ENCODE data around the gene CYP2W1. TPM values are rescaled to one million over a fixed set of nuclear protein-coding genes. Genes with fewer than 3 reads are reported as not detected.
"Not testable (repeated sequence)": the region's sequence is repeated elsewhere in the genome, so short reads cannot be mapped to it uniquely, and the experiment has no call there.

The CYP2W1 gene
- total RNA-seq, 1 donor from 2014 or later, result not detected

GRCh38 chr7:1029637-1030443 lies 46.9 kb downstream of the CYP2W1 start:
- Histone ChIP-seq H3K4me1 (ENCODE audit: control insufficient read depth in 3 of 3, insufficient read depth in 3 of 3, low read length in 3 of 3) (peaks cover 18 to 34% (median 29%) of the 10 kb centered on the region in 3 donors), H3K27me3 (ENCODE audit: control insufficient read depth in 3 of 3, insufficient read depth in 3 of 3, low read length in 3 of 3) (no peaks in the 10 kb centered on the region), H3K36me3 (ENCODE audit: control insufficient read depth in 3 of 3, insufficient read depth in 3 of 3, low read length in 3 of 3) (peaks cover 3 to 10% (median 7%) of the 10 kb centered on the region in 3 donors), H3K9ac (ENCODE audit: low read depth in 1 of 3, low read length in 3 of 3) (peak overlapping the region in 2 of 3 donors; percentile 34 to 84), H3K27ac (ENCODE audit: low read depth, low read length) (peak overlapping the region; percentile 89), H3K9me3 (ENCODE audit: control insufficient read depth in 3 of 3, low read length in 3 of 3) (no peaks in the 10 kb centered on the region), H3K4me3 (ENCODE audit: low read length in 3 of 3) (peak overlapping the region in 1 of 3 donors; percentile 68)

- Histone ChIP-seq H3K36me3 (ENCODE audit: control insufficient read depth in 3 of 3, insufficient read depth in 3 of 3, low read length in 3 of 3) (peaks cover 3 to 7% (median 6%) of the 10 kb centered on the region in 3 donors), H3K27me3 (ENCODE audit: control insufficient read depth in 3 of 3, insufficient read depth in 3 of 3, low read length in 3 of 3) (no peaks in the 10 kb centered on the region), H3K27ac (ENCODE audit: low read depth, low read length) (no peak overlapping the region), H3K9me3 (ENCODE audit: control insufficient read depth in 3 of 3, low read length in 3 of 3) (no peaks in the 10 kb centered on the region), H3K4me3 (ENCODE audit: low read length in 3 of 3) (no peak overlapping the region), H3K4me1 (ENCODE audit: control insufficient read depth in 3 of 3, insufficient read depth in 3 of 3, low read length in 3 of 3) (peaks cover 18 to 27% (median 23%) of the 10 kb centered on the region in 3 donors), H3K9ac (ENCODE audit: low read depth in 1 of 3, low read length in 3 of 3) (no peak overlapping the region)
Measured at GRCh38 chr7:1030444-1031070, 47.6 kb downstream of the CYP2W1 start.

- Histone ChIP-seq H3K4me3 (ENCODE audit: low read length in 3 of 3) (no peak overlapping the region), H3K36me3 (ENCODE audit: control insufficient read depth in 3 of 3, insufficient read depth in 3 of 3, low read length in 3 of 3) (no peaks in the 10 kb centered on the region), H3K27ac (ENCODE audit: low read depth, low read length) (no peak overlapping the region), H3K27me3 (ENCODE audit: control insufficient read depth in 3 of 3, insufficient read depth in 3 of 3, low read length in 3 of 3) (peaks cover 0 to 4% (median 0%) of the 10 kb centered on the region in 3 donors), H3K9ac (ENCODE audit: low read depth in 1 of 3, low read length in 3 of 3) (no peak overlapping the region), H3K4me1 (ENCODE audit: control insufficient read depth in 3 of 3, insufficient read depth in 3 of 3, low read length in 3 of 3) (peaks cover 15 to 23% (median 19%) of the 10 kb centered on the region in 3 donors), H3K9me3 (ENCODE audit: control insufficient read depth in 3 of 3, low read length in 3 of 3) (no peaks in the 10 kb centered on the region)
Measured at GRCh38 chr7:1031716-1032455, 48.9 kb downstream of the CYP2W1 start.

- Histone ChIP-seq H3K27ac (ENCODE audit: low read depth, low read length) (no peak overlapping the region), H3K4me3 (ENCODE audit: low read length in 3 of 3) (no peak overlapping the region), H3K27me3 (ENCODE audit: control insufficient read depth in 3 of 3, insufficient read depth in 3 of 3, low read length in 3 of 3) (peaks cover 0 to 4% (median 0%) of the 10 kb centered on the region in 3 donors), H3K9ac (ENCODE audit: low read depth in 1 of 3, low read length in 3 of 3) (no peak overlapping the region), H3K4me1 (ENCODE audit: control insufficient read depth in 3 of 3, insufficient read depth in 3 of 3, low read length in 3 of 3) (peaks cover 8 to 16% (median 12%) of the 10 kb centered on the region in 3 donors), H3K9me3 (ENCODE audit: control insufficient read depth in 3 of 3, low read length in 3 of 3) (no peaks in the 10 kb centered on the region), H3K36me3 (ENCODE audit: control insufficient read depth in 3 of 3, insufficient read depth in 3 of 3, low read length in 3 of 3) (no peaks in the 10 kb centered on the region)
Measured at GRCh38 chr7:1032536-1033181, 49.7 kb downstream of the CYP2W1 start.

GRCh38 chr7:1033546-1034145 lies 50.7 kb downstream of the CYP2W1 start:
- H3K4me3 ChIP-seq (ENCODE audit: low read length in 3 of 3), result no peak overlapping the region
- no peaks in the 10 kb centered on the region for H3K9me3 ChIP-seq (ENCODE audit: control insufficient read depth in 3 of 3, low read length in 3 of 3)
- H3K36me3 ChIP-seq (ENCODE audit: control insufficient read depth in 3 of 3, insufficient read depth in 3 of 3, low read length in 3 of 3), result no peaks in the 10 kb centered on the region
- H3K27me3 ChIP-seq (ENCODE audit: control insufficient read depth in 3 of 3, insufficient read depth in 3 of 3, low read length in 3 of 3), result peaks cover 0 to 4% (median 0%) of the 10 kb centered on the region in 3 donors
- H3K27ac ChIP-seq (ENCODE audit: low read depth, low read length), result no peak overlapping the region
- H3K9ac ChIP-seq (ENCODE audit: low read depth in 1 of 3, low read length in 3 of 3), result no peak overlapping the region
- peaks cover 8 to 14% (median 11%) of the 10 kb centered on the region in 3 donors for H3K4me1 ChIP-seq (ENCODE audit: control insufficient read depth in 3 of 3, insufficient read depth in 3 of 3, low read length in 3 of 3)

- not testable (repeated sequence) for H3K27ac ChIP-seq (ENCODE audit: low read depth, low read length); H3K27me3 ChIP-seq (ENCODE audit: control insufficient read depth in 3 of 3, insufficient read depth in 3 of 3, low read length in 3 of 3); H3K4me1 ChIP-seq (ENCODE audit: control insufficient read depth in 3 of 3, insufficient read depth in 3 of 3, low read length in 3 of 3); H3K9ac ChIP-seq (ENCODE audit: low read depth in 1 of 3, low read length in 3 of 3); H3K36me3 ChIP-seq (ENCODE audit: control insufficient read depth in 3 of 3, insufficient read depth in 3 of 3, low read length in 3 of 3); H3K9me3 ChIP-seq (ENCODE audit: control insufficient read depth in 3 of 3, low read length in 3 of 3); H3K4me3 ChIP-seq (ENCODE audit: low read length in 3 of 3)
Measured at GRCh38 chr7:1034769-1035168, 51.8 kb downstream of the CYP2W1 start.

GRCh38 chr7:1036164-1036928 lies 53.4 kb downstream of the CYP2W1 start:
- not testable (repeated sequence) for H3K9me3 ChIP-seq (ENCODE audit: control insufficient read depth in 3 of 3, low read length in 3 of 3); H3K4me1 ChIP-seq (ENCODE audit: control insufficient read depth in 3 of 3, insufficient read depth in 3 of 3, low read length in 3 of 3); H3K36me3 ChIP-seq (ENCODE audit: control insufficient read depth in 3 of 3, insufficient read depth in 3 of 3, low read length in 3 of 3); H3K9ac ChIP-seq (ENCODE audit: low read depth in 1 of 3, low read length in 3 of 3); H3K27ac ChIP-seq (ENCODE audit: low read depth, low read length); H3K27me3 ChIP-seq (ENCODE audit: control insufficient read depth in 3 of 3, insufficient read depth in 3 of 3, low read length in 3 of 3); H3K4me3 ChIP-seq (ENCODE audit: low read length in 3 of 3)

Data from skeletal muscle tissue (tissue), 4 donors.